Hematopoietic multipotent progenitor cell treated with erythropoietin and hydrocortisone succinate and interleukin-3 and kit ligand, for 8 days (in vitro differentiated cells): ENCODE data around the gene HIPK2.
A peak's percentile ranks its signal among the peaks of the same experiment; 100 is the strongest.

Experiments used
- DNase-seq: peaks from one replicate; pipeline ENCODE4 v3.0.0-alpha.2; 2015

HIPK2 gene

DNA sequence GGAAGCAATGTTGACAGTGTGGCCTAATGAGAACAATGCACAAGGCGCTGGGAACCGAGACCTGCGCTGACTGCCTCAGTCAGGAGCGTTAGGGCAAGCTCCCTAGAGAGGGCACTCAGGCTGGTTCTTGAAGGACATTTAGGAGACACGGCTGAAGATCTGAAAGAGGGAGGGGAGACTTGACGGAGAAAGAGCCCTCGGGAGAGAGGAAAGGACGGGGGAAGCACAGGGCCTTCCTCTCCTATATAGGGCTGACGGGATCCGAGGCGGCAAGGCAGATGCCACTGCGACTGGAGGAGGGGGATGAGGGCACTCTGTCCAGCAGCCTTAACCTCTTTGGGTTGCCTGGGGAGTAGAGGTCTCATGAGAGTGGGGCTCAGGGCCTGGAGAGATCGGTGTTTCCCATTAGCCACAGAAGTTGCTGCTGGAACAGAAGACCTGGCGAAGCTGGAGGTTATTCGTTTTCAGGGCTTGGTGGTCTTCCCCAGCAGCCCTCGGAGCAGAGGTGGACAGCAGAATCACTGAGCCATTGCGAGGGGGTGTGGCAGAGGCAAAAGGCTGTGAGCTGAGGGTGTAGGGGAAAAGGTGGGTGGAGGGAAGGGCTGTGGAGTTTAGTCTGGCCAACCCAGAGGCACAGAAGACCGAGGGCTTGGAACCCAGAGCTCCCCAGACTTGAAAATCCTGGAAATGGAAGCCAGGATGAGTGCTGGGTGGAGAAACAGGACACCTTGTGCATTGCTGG is 218.3 kb downstream of the HIPK2 start:
- DNase-seq: no peak

DNA sequence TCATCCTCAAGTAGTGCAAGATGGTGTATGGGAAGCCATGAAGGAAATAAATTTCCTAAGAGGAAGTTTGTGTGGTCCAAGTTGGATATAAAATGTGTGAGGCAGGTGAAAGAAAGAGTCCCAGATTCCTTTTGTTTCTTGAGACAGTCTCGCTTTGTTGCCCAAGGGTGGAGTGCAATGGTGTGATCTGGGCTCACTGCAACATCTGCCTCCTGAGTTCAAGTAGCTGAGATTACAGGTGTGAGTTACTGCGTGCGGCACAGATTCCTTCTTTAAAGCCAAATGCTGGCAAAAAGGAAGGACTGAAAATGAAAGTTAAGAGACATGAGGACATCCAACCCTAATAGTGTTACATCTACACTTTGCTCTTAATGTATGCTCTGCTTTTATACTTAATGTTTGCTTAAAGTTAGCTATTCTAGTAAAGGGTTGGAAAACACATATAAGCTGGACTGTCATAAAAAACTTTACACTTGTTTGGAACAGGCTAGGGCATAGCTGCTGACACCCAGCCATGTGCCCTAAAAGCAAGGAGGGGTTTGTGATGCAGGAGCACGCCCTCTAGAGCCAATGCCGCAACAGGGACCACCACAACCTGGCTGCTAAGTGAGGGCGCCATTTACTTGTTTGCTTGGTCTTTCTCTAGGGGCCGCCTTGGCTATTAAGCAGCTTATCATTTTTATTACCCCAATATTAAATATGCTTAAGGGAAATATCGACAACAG is 219.8 kb downstream of the HIPK2 start:
- no peak for DNase-seq

DNA sequence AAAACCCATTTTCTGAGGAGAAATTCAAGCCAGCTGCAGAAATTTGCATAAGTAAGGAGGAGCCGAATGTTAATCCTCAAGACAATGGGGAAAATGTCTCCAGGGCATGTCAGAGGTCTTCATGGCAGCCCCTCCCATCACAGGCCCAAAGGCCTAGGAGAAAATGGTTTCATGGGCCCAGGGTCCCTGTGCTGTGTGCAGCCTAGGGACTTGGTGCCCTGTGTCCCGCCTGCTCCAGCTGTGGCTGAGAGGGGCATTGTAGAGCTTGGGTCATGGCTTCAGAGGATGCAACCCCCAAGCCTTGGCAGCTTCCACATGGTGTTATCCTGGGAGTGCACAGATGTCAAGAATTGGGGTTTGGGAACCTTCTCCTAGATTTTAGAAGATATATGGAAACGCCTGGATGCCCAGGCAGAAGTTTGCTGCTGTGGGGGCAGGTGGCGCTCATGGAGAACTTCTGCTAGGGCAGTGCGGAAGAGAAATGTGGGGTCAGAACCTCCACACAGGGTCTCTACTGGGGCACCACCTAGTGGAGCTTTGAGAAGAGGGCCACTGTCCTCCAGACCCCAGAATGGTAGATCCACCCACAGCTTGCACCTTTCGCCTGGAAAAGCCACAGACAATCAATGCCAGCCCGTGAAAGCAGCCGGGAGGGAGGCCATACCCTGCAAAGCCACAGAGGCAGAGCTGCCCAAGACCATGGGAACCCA is 223.7 kb downstream of the HIPK2 start:
- DNase-seq: peak; percentile 8

DNA sequence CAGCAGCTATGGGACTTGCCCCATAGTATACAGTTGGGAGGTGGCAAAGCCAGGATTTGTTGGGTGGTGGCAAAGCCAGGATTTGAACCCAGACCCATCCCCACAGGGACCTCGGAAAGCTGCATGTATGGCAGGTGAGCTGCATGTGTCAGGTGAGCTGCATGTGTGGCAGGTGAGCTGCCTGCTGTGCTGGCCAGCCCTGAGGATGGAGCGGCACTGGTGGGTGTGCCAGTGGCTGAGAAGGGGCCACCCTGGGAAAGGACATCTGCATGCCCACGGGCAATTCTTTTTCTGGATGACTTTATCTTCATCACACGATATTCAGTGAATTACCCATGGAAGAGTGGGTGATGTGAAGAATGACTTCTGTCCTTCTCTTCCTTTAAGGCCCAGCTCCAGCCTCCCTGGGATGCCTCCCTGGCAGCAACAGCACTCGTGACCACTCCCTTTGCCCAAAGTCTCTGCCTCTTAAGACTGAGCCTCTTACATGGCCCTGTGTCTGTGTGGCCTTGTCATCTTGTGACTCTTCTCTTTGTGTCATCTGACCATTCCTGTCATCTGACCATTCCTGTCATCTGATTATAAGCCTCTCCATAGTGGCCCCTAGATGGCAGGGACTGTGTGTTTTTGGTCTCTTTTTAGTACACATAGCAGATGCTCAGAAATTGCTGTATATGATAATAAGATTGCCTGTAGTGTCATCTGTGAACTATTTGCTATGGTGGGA is 229.3 kb downstream of the HIPK2 start:
- no peak for DNase-seq

DNA sequence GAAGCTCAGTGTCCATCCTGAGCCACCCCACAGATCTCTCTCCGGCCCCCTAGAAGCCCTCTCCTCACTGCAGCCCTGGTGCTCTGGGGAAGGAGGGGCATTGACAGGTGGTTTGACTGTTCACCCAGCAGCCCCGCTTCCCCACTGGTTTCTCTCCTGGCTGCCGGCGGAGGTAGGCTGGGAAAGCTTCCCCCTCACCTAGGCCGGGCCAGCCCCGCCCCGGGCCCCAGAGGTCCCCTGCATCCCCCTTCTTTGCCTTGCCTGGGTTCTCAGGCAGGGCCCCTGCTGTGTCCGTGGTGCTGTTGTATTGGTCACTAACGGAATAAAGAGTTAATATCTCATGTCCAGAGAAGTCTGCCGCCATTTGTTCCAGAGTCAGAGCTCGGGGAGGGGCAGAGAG is 233.2 kb downstream of the HIPK2 start:
- no peak for DNase-seq

DNA sequence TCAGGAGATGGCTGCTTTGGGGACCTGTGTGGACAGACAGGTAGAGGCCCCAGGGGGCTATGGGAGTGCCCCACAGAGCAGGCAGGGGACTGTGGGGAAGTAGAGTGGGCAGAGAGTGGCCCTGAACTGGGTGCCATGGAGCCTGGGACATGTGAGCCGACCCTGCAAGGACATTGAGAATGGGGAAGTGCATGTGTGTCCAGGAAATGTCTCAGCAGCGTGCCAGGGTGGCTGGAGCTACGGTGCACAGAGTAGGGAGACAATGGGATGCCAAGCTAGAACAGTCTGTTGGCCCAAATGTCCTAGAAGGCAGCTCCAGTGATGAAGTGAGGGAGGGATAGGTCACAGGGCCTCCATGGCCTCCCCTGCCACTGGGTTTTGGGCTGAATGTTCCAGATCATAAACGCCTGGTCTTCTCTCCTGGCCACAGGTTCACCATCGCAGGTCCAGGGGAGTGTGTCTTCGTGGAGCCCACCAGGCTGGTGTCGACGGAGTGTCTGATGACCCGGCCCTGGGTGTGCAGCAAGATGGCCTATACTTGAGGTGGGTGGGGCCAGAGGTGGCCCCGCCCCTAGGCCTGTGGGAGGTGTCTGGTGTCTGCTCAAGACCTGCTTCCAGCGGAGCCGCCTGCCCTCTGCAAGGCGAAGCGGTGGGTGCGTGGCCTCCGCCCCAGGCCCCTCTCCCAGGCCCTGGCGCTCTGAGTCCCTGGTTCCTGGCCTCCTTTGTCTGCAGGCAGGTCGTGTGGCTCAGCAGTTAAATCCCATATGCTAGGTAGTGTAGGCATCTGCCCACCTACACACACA is 233.8 kb downstream of the HIPK2 start:
- DNase-seq: peak; percentile 11

DNA sequence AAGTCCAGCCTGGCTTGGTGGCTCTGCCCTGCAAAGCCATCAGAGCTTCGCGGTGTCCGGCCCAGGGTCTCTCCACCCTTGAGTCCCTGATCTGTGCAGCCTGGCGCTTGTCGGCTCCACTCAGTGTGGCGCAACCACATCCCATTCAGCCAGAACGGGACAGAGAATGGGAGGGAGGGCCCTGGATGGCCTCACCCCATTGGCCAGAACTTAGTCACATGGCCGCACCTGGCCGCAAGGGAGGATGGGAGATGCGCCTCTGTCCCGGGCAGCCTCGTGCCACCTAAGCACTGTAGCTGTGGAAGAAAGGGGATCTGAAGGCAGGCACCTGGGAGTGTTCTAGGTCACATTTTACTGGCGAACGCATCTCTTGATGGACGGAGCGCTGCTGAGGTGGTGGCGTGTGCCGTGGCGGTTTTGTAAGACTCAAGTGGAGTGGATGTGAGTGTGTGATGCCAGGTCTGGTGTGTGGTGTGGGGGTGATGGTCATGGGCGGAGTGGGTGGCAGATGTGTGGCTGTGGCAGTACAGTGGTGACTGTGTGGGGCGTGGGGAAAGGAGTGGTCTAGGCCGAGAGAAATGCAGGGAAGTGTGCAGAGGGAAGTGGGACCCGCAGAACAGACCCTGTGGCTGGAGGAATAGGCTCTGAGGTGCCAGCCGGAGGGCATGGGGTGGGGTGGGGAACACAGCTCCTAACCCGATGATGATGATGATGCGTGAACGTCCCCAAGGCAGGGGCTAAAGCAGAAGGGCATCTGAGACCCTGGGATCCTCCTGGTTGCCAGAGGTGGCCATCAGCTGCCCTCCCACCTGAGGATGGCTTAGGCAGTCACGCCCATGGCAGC is 235.3 kb downstream of the HIPK2 start:
- no peak for DNase-seq

DNA sequence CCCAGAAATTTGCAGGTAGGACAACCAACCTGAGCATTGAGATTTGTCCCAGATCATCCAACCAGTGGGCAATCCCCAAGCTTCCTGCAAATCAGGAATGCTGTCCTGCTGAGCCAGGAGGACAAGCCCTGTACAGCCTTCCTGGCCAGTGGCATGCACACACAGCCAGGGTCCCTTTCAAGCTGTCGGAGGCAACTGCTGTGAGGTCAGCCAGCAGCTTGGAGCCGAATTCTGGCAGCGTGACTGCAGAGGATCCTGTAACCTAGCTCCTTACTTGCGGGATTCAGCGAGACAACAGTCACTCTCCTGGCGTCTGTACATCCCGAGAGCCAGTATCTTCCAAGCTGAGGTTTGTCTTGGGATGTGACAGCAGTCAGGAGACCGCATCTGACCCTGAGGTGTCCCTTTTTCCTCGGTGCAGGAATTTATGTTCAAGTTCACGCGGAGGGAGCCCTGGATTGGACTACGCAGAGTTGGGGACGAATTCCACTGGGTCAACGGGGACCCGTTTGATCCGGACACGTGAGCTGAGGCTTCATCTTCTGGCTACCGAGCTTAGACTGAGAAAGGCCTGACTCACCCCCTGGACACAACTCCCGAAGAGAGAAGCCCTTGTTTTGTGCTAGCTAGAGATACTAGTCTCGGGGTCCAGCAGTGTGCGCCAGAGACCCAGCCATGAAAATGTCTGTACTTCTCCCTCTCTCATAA is 236.0 kb downstream of the HIPK2 start:
- no peak for DNase-seq

DNA sequence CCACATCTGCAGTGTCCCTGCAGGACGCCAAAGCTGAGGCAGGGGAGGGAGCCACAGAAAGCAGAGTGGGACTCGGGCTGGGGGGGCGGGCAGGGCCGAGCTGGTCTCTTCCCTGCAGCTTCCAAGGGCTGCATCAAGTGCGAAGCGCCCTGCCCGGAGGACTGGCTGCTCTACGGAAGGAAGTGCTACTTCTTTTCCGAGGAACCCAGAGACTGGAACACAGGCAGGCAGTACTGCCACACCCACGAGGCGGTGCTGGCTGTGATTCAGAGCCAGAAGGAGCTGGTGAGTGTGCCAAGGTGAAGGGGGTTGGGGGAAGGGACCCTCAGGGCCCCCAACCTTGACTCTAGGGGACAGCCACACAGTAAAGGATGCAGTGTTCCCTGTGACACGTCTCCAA is 237.6 kb downstream of the HIPK2 start:
- no peak for DNase-seq

DNA sequence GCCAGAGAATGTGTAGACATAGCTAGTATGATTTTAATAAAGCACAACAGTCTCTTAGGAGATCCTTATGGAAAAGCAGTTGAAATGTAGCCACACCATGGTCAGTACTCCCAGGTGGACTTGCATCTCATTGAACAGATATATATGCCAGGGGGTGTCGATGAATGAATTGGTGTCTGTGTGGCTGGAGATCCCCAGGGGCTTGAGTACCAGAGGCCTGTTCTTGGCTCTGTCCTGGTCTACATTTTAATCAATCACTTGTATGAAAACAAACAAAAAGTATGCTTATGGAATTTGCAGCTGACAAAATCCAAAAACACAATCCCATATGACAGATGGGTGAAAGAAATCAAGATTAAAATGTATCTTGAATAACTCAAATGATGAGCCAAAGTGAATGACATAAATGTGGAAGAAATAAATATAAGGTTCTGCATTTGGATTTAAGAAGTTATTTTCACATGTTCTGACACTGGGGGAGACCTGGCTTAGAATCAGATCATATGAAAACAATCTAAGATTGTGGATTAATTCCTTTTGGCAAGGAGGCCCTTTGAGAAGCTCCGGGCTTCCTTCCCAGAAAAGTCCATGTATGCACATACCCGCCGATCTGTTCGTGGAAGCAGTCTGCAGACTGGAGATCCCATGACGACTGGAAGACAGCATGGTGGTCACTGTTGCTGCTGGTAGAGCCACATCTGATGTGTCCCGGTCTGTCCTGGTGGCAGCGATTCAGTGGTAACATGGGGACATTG is 238.7 kb downstream of the HIPK2 start:
- DNase-seq: no peak

DNA sequence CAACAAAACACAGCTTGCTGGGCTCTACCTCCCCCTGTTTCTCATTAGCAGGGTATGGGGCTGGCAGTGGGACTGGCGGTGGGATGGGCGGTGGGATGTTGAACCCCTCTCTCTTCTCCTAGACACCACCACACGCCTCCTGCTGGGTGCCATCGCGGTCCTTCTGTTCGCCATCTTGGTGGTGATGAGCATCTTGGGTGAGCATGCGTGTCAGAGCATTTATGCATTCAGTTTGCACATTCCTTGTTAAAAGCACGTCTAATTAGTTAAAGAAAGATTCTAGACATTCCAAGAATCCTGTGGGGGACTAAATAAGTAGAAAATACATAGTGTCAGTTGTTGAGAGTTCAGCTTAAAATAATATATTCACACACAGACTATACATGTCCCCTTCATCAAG is 241.6 kb downstream of the HIPK2 start:
- DNase-seq: no peak

DNA sequence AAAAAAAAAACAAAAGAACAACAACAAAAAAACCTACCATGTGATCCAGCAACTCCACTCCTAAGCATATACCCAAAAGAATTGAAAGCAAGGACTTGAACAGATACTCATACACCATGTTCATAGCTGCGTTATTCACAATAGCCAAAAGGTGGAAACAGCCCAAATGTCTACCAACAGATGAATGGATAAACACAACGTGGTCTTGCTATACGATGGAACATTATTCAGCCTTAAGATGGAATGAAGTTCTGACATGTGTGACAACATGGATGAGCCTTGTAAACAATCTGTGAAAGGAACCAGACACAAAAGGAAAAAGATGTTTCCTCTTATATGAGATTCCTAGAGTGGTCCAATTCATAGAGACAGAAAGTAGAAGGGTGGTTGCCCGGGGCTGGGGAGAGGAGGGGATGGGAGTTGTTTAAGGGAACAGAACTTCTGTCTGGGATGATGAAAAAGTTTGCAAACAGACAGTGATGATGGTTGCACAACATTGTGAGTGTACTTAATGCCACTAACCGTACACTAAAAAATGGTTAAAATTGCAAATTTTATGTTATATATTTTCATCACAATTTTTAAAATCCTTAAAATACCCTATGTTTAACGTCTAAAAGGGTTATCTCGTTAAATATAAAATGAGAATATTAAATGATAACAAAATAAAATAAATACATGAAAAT is 242.7 kb downstream of the HIPK2 start:
- no peak for DNase-seq

DNA sequence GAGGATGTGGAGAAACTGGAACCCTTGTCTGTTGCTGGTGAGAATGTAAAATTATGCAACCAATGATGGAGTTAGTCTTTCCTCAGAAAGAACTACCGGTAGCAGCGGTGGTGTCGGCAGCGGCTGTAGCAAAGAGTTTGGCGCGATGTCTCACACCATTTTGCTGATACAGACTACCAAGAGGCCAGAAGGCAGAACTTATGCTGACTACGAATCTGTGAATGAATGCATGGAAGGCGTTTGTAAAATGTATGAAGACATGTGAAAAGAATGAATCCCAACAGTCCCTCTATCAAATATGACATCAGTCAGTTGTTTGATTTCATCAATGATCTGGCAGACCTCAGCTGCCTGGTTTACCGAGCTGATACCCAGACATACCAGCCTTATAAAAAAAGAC is 243.7 kb downstream of the HIPK2 start:
- DNase-seq: no peak

DNA sequence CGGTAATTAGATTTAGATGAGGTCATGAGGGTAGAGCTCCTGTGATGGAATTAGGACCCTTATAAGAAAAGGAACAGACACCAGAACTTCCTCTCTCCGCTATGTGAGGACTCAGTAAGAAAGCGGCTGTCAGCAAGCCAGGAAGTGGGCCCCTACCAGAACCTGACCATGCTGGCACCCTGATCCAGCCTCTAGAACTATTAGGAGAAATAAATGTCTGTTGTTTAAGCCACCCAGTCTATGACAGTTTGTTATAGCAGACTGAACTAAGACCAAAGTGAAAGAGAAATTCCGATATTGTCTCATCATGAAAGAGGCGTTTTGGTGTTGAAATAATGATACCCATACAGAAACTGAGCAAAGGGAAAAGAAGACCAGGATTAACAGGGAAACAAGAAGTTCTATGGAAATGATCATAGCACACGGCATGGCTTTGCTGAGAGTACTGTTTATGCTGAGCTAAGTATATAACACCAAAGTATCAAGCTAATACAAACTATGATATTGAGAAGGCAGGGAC is 245.1 kb downstream of the HIPK2 start:
- DNase-seq: no peak

DNA sequence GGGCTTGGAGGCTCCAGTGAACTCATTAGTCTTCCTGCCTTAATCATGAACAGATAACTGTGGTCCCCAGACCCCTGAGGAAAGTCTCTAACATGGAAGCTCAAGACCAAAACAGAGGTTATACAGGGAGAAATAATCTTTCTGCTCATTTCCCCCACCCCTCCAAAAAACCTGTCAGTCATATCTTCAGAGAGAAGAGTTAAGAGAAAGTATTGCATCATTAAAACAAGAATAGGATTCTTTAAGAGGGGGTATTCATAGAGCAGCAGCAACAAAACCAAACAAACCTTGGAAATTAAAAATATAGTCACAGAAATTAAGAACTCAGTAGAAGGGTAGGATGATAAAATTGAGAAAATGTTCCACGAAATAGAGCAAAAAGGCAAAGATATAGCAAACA is 246.7 kb downstream of the HIPK2 start:
- no peak for DNase-seq

DNA sequence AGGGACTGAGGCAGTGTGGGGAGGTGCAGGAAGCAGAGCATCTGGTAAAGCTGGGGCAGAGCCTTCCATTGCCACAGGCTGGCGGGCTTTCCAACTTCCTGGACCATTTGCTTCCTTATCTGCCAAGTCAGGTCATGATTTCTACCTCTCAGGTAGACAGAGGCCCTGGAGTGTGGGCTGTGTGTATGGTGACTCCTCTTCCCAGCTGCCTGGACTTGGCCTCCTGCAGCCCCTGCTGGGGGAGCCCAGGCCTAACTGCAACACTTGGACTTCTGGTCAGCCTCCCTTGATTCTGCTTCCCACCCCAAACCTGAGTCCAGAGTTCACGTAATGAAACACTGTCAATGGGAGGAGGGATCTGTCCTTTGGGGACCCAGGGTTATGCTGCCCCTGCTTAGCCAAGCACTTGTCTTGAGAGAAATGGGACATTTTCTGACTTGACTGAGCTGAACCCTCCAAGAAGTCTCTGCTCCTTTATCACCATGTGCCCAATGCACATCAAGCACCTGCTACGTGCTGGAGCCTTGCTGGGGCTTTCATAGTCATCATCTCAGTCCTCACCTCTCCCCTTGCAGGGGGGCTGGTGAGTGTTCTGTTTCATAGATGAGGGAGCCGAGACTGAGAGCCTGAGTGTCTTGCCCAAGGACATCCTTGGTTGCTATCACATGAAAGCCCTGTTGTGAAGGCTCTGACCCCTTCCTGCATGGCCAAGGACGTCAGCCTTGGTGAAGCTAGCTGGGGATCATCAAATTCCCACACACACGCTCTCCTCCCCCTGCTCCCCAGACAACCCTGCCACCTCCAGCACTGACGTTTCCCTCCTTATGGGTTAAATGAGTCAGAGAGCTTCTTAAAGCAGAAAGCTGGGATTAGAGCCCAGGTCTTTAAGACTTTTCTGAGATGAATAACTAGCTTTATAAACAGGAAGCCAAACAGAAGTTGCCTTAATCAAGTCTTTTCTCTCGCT is 250.9 kb downstream of the HIPK2 start:
- DNase-seq: no peak

DNA sequence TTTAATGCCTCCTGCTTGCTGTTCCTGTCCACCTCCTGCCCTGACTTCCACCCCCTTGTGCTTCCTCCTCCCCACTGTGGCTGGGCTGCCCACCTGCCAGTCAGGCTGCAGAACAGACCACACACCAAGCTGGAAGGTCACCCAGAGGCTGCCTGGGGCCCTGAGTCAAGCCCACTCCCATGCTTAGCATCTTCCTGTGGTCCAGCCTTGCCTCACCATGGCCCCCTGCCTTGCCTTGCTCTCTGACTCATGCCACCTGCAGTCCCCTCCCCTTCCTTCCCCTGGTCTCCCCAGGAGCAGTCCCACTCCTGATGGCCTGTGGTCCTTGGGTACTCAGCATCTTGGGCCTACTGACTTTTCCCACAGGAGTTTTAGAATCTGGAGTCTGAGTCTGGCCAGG is 252.0 kb downstream of the HIPK2 start:
- DNase-seq: no peak

DNA sequence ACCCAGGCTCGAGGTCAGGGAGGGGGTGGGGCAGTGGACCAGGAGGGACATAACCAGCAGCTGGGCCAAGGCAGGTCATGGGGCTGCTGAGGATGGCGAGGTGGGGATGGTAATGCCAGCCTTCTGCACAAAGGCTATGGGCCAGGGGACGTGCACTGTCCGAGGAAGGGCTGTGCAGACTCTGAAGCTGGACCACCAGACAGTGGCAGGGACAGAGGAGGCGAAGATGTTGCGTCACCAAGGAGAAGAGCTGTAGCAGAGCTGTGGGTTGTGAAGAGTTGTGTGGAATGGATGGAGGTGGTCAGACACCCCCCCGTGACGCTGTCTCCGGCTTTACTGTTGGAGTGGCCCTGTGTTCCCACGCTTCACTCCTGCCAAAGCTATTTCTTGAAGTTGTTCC is 252.6 kb downstream of the HIPK2 start:
- DNase-seq: no peak
